NB4 (cell line): Measurements from ENCODE around the gene TYW5.

Experiments
- TF ChIP-seq, protein P1 (sequence below): IDR thresholded peaks from 2 replicates; pipeline ENCODE4 v1.6.1; 2011; ENCODE audit warnings: low read depth, low read length
- TF ChIP-seq, protein P2 (sequence below): IDR thresholded peaks from one replicate; pipeline ENCODE4 v1.5.1; 2012; ENCODE audit warnings: low read depth, low read length

DNA sequence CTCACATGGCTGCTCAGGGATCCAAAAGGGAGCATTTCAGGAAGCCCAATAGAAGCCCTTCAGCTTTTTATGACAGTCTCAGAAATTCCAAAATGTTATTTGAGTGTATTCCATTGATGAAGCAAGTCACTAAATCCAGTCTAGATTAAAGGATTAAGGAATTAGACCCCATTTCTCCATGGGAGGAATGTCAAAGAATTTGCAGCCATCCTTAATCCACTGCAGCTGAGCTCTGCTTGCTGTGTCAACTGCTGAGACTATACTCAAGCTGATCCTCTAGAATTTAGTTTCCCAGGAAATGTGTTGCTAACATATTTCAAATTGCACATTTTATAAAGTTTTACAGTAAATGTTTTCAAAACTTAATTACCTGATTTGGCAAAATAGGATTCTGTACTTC is 72.6 kb downstream of the TYW5 start:
- TF ChIP-seq, protein P1, sequence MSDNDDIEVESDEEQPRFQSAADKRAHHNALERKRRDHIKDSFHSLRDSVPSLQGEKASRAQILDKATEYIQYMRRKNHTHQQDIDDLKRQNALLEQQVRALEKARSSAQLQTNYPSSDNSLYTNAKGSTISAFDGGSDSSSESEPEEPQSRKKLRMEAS = no peak
- TF ChIP-seq, protein P2, sequence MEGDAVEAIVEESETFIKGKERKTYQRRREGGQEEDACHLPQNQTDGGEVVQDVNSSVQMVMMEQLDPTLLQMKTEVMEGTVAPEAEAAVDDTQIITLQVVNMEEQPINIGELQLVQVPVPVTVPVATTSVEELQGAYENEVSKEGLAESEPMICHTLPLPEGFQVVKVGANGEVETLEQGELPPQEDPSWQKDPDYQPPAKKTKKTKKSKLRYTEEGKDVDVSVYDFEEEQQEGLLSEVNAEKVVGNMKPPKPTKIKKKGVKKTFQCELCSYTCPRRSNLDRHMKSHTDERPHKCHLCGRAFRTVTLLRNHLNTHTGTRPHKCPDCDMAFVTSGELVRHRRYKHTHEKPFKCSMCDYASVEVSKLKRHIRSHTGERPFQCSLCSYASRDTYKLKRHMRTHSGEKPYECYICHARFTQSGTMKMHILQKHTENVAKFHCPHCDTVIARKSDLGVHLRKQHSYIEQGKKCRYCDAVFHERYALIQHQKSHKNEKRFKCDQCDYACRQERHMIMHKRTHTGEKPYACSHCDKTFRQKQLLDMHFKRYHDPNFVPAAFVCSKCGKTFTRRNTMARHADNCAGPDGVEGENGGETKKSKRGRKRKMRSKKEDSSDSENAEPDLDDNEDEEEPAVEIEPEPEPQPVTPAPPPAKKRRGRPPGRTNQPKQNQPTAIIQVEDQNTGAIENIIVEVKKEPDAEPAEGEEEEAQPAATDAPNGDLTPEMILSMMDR = no peak
